Suprapubic skin (tissue), 4 donors: Measurements from ENCODE around the gene HMGN3.

Experiments
- CTCF ChIP-seq, 2 donors: fragments of 200-600 bp in 1 of 2; fragments of 450-650 bp in 1 of 2; sonication (generic) in 1 of 2; IDR thresholded peaks; one replicate each; pipeline ENCODE4 v1.5.1; 2016 to 2019; ENCODE audit warnings: antibody characterized with exemption in 2 of 2, mild to moderate bottlenecking in 1 of 2, moderate library complexity in 1 of 2
- EP300 ChIP-seq: sonication (generic); formaldehyde crosslinking; IDR thresholded peaks from one replicate; pipeline ENCODE4 v1.6.1; 2017; ENCODE audit warnings: antibody characterized with exemption
- POLR2A ChIP-seq, 2 donors: fragments of 450-650 bp; IDR thresholded peaks; one replicate each; pipeline ENCODE4 v1.6.1; 2017; ENCODE audit warnings: antibody characterized with exemption in 2 of 2, mild to moderate bottlenecking in 2 of 2, moderate library complexity in 2 of 2
- POLR2AphosphoS5 ChIP-seq, 3 donors: sonication (generic); formaldehyde crosslinking; IDR thresholded peaks; one replicate each; pipeline ENCODE4 v1.6.1; 2017; ENCODE audit warnings: antibody characterized with exemption in 3 of 3

GRCh38 chr6:79168695-79168980 lies 65.8 kb downstream of the HMGN3 start:
- TF ChIP-seq CTCF (IDR thresholded peaks at IDR 0.05) = no peak
- no peak for TF ChIP-seq POLR2AphosphoS5 (IDR thresholded peaks at IDR 0.05)
- no peak for TF ChIP-seq POLR2A (IDR thresholded peaks at IDR 0.05)
- TF ChIP-seq EP300 = no peak
